Activated T-helper 17 cell treated with anti-CD3 and anti-CD28 coated beads, Interleukin-2, amount 50 U/mL, for 72 hours (primary cell): ENCODE measurements around the gene HDAC4. TPM values are rescaled to one million over a fixed set of nuclear protein-coding genes. Genes with fewer than 3 reads are reported as not detected.

ENCODE experiments used
- ATAC-seq: fragments of 150-1000 bp; cut with Tn5 transposase; replicated peaks from 2 replicates; pipeline ENCODE4 v1.10.0; 2021; ENCODE audit warnings: mild to moderate bottlenecking, moderate library complexity
- H3K27ac Mint-ChIP-seq: one replicate; pipeline ENCODE4 v1.8.0; 2022; ENCODE audit warnings: mixed read lengths
- H3K27me3 Mint-ChIP-seq: one replicate; pipeline ENCODE4 v1.8.0; 2022; ENCODE audit warnings: mixed read lengths
- H3K36me3 Mint-ChIP-seq: one replicate; pipeline ENCODE4 v1.8.0; 2022; ENCODE audit warnings: low read depth, mild to moderate bottlenecking, mixed read lengths
- H3K4me1 Mint-ChIP-seq: one replicate; pipeline ENCODE4 v1.8.0; 2022; ENCODE audit warnings: mixed read lengths
- H3K4me3 Mint-ChIP-seq: one replicate; pipeline ENCODE4 v1.8.0; 2022; ENCODE audit warnings: mild to moderate bottlenecking, mixed read lengths
- H3K9me3 Mint-ChIP-seq: one replicate; pipeline ENCODE4 v1.8.0; 2022; ENCODE audit warnings: mixed read lengths
- total RNA-seq, 2 donors: library from RNA; stranded (reverse); gene quantifications; one replicate each; pipeline ENCODE4 v1.2.3, GENCODE V29; 2022

HDAC4 gene
- total RNA-seq, 2 donors from 2014 or later = 34.3 to 52.9 TPM

- no peaks in the 10 kb centered on the region for H3K9me3 Mint-ChIP-seq
- H3K36me3 Mint-ChIP-seq = peaks cover 50% of the 10 kb centered on the region
- no peaks in the 10 kb centered on the region for H3K27me3 Mint-ChIP-seq
- no peaks in the 10 kb centered on the region for H3K4me1 Mint-ChIP-seq
- H3K4me3 Mint-ChIP-seq = no peak overlapping the region
- H3K27ac Mint-ChIP-seq = no peak overlapping the region
- no peak for ATAC-seq
Measured at GRCh38 chr2:239193925-239194677, 206.7 kb downstream of the HDAC4 start.

DNA sequence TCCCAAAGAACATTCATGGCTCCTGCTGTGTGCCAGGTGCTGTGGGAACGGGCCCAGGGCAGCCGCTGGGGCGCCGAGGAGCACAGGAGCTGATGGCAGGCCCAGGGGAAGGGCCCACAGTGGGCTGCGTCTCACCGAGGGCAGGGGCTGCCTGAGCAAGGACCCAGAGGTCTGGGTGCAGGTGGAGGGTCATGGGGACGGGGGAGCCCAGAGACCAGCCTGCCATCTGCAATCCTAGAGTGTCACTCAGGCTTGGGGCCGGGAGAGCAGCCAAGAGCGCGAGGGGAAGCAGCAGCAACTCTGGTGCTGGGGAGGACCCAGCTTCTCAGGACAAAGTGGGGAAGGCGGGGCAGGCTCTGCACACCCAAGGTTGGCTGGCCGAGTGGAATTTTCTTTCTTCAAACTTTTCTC, 207.4 kb downstream of the HDAC4 start:
- Mint-ChIP-seq H3K4me1 (no peaks in the 10 kb centered on the region), H3K4me3 (no peak overlapping the region), H3K27me3 (no peaks in the 10 kb centered on the region), H3K9me3 (no peaks in the 10 kb centered on the region), H3K27ac (no peak overlapping the region), H3K36me3 (peaks cover 47% of the 10 kb centered on the region)
- no peak for ATAC-seq

GRCh38 chr2:239192975-239193374, 207.8 kb downstream of the HDAC4 start:
- no peaks in the 10 kb centered on the region for H3K27me3 Mint-ChIP-seq
- no peak overlapping the region for H3K27ac Mint-ChIP-seq
- no peaks in the 10 kb centered on the region for H3K9me3 Mint-ChIP-seq
- H3K4me1 Mint-ChIP-seq = no peaks in the 10 kb centered on the region
- H3K36me3 Mint-ChIP-seq = peaks cover 47% of the 10 kb centered on the region
- no peak for ATAC-seq
- no peak overlapping the region for H3K4me3 Mint-ChIP-seq

DNA sequence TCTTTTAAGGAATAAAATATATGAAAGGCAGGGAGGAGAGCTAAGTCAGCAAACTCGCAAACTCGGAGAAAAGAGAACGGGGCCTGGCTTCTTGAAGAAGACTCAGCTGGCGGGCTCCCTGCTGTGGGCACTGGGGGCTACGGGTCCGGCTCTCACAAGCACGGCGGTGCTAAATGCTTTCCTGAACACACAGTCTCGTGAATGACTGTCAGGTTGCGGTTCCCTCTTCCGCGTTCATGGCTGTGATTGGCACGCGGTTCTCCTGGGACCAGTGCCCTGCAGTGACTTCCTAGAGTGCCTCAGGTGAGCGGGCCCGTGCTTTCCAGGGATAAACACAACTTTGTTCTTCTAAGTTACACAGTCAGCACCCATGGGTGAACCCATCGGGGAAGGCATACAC, 208.4 kb downstream of the HDAC4 start:
- no peak for ATAC-seq
- Mint-ChIP-seq H3K36me3 (peaks cover 44% of the 10 kb centered on the region), H3K27me3 (no peaks in the 10 kb centered on the region)

DNA sequence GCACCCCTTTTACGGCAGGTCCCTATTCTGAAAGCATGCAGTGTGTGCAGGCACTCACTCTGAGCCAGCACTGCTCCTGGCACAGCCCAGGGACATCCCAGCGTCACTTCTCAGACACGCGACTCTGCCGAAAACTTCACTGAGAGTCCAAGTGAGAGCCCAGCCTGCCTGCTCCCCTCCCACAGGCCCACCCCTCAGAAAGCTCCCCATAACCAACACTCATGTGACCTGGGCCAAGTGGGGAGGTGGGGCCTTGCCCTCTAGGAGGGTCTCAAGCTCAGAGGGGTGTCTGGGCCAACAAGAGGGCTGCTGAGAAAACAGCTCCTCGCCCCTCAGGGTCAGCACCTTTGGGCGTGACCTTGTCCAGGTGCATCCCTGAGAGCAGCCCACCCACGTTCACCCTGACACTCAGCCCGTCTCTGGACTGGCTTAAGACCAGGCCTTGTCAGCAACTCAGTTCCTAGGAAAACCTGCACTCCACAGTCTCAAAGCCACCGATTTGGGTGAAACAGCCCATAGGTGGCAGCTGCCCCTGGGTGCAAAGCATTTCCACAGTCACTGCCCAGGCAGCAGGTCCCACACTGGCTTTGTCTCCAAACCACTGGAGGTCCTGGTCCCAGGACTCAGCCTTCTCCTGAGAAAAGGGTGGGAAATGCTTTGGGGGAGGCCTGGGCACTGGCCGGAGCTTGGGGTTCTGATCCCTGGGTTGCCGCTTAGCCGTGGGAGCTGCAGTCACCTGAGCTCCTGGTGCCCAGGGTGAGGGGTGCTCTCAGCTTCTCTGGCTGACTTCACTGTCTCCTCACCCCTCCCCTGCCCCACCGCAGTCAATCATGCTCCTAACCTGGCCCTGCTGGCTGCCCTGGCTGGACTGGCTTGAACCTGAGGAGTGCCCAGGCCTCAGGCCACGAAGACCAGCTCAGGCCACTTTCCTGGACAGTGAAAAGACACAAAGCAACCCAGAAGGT, 209.6 kb downstream of the HDAC4 start:
- Mint-ChIP-seq H3K27ac (peak overlapping the region; percentile 28), H3K36me3 (peaks cover 41% of the 10 kb centered on the region), H3K4me1 (no peaks in the 10 kb centered on the region), H3K9me3 (no peaks in the 10 kb centered on the region), H3K4me3 (no peak overlapping the region), H3K27me3 (no peaks in the 10 kb centered on the region)
- ATAC-seq = no peak

More for the DNA sequence above, 208.4 kb downstream of the HDAC4 start:
- no peaks in the 10 kb centered on the region for H3K4me1 Mint-ChIP-seq
- no peak overlapping the region for H3K27ac Mint-ChIP-seq
- H3K4me3 Mint-ChIP-seq = no peak overlapping the region
- H3K9me3 Mint-ChIP-seq = no peaks in the 10 kb centered on the region

- no peak overlapping the region for H3K4me3 Mint-ChIP-seq
- H3K36me3 Mint-ChIP-seq = peaks cover 42% of the 10 kb centered on the region
- no peaks in the 10 kb centered on the region for H3K9me3 Mint-ChIP-seq
- H3K27ac Mint-ChIP-seq = no peak overlapping the region
- no peaks in the 10 kb centered on the region for H3K4me1 Mint-ChIP-seq
- no peaks in the 10 kb centered on the region for H3K27me3 Mint-ChIP-seq
- ATAC-seq = no peak
Measured at GRCh38 chr2:239190361-239190760, 210.5 kb downstream of the HDAC4 start.

DNA sequence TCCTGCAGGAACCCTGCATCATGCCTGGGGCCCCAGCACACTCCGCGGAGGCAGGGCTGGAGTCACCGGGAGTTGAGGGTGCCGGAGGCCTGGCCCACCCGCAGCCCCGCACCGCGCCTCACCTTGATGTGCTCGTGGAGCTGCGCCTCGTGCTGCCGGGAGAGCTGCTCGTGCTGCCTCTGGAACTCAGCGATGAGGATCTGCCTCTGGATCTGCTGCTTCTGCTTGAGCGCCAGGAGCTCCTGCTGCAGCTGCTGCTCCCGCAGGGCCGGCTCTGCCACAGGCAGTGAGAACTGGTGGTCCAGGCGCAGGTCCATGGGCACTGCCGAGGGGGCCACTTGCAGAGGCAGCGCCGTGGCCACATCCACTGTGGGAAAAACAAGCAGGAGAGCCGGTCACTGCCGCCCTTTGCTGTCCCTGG, 211.1 kb downstream of the HDAC4 start:
- H3K27me3 Mint-ChIP-seq = no peaks in the 10 kb centered on the region
- no peak overlapping the region for H3K4me3 Mint-ChIP-seq

GRCh38 chr2:239188536-239188935, 212.3 kb downstream of the HDAC4 start:
- Mint-ChIP-seq H3K4me3 (no peak overlapping the region), H3K27ac (no peak overlapping the region), H3K4me1 (peaks cover 4% of the 10 kb centered on the region), H3K36me3 (peaks cover 48% of the 10 kb centered on the region), H3K9me3 (no peaks in the 10 kb centered on the region), H3K27me3 (no peaks in the 10 kb centered on the region)
- no peak for ATAC-seq

More for the DNA sequence above, 211.1 kb downstream of the HDAC4 start:
- no peak for ATAC-seq
- H3K4me1 Mint-ChIP-seq = no peaks in the 10 kb centered on the region
- no peak overlapping the region for H3K27ac Mint-ChIP-seq
- no peaks in the 10 kb centered on the region for H3K9me3 Mint-ChIP-seq
- peaks cover 42% of the 10 kb centered on the region for H3K36me3 Mint-ChIP-seq

GRCh38 chr2:239187464-239188253, 213.2 kb downstream of the HDAC4 start:
- no peaks in the 10 kb centered on the region for H3K9me3 Mint-ChIP-seq
- no peak overlapping the region for H3K27ac Mint-ChIP-seq
- peaks cover 55% of the 10 kb centered on the region for H3K36me3 Mint-ChIP-seq
- H3K4me1 Mint-ChIP-seq = peaks cover 12% of the 10 kb centered on the region
- H3K27me3 Mint-ChIP-seq = no peaks in the 10 kb centered on the region
- ATAC-seq = no peak
- no peak overlapping the region for H3K4me3 Mint-ChIP-seq

DNA sequence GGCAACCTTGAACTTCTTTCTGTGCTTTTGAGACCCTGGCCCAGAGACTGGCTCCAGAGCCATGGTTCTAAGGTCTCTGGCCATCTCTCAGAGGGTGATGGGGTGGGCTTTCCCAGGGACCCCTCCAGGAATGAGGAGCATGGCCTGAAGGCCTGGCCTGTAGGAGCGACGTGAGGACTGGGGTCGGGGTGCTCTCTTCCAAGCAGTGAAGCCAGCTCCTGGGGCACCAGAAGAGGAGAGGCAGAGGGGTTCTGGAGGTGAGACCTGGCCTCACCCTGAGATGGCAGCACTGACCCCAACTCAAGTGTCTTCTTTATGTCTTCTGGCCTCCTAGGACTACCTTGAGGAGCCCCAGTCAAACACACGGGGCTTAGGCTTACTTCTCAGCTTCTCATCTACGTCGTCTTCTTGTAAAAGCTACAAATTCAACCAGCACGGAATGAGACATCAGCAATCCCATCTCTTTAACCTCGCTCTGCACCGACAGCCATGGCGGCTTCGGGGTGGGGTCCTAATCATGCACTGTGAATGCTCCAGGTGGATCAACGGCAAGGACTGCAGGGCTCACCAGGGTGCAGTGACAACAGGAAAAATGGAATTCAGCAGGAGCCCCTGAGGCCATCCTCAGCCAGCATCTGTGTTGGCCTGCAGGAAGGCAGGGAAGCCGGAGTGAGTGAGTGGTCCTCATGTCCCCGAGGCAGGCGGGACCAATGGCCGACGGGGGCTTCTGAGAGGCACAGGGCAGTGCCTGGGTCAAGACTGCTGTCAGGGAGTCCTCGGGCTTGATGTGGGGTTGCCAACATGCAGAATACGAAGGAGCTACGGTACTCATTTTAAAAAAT, 214.1 kb downstream of the HDAC4 start:
- no peaks in the 10 kb centered on the region for H3K9me3 Mint-ChIP-seq
- no peak overlapping the region for H3K4me3 Mint-ChIP-seq
- H3K4me1 Mint-ChIP-seq = peaks cover 12% of the 10 kb centered on the region
- peaks cover 60% of the 10 kb centered on the region for H3K36me3 Mint-ChIP-seq
- no peak overlapping the region for H3K27ac Mint-ChIP-seq
- no peak for ATAC-seq
- H3K27me3 Mint-ChIP-seq = no peaks in the 10 kb centered on the region

DNA sequence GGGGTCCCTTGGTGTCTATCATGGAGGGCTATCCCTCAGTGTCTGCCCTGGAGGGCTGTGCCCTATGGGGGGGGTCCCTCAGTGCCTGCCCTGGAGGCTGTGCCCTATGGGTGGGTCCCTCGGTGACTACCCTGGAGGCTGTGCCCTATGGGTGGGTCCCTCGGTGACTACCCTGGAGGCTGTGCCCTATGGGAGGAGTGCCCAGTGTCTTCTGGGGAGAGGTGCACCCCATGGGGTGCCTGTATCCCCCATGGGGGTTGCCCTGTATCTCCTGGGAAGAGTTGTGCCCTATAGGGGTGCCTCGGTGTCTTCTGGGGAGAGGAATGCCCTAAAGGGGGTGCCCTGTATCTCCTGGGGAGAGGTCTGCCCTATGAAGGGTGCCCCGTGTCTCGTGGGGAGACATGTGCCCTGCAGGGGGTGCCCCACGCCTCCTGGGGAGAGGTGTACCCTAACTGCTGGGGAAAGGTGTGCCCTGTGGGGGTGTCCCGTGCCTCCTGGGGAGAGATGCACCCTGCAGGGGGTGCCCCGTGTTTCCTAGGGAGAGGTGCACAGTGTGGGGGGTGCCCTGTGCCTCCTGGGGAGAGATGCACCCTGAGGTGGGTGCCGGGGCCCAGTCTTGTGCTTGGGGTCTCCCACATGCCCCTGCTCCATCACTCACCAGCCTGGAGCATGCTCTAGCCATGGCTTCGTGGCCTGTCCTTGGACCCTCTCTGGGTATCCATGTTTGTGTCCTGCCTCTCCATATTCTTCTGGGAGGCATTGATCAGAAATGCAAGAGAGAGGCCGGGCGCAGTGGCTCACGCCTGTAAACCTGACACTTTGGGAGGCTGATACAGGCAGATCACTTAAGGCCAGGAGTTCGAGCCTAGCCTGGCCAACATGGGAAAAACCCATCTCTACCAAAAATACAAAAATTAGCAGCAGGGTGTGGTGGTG, 215.6 kb downstream of the HDAC4 start:
- Mint-ChIP-seq H3K9me3 (no peaks in the 10 kb centered on the region), H3K4me1 (peaks cover 12% of the 10 kb centered on the region), H3K36me3 (peaks cover 62% of the 10 kb centered on the region), H3K27me3 (no peaks in the 10 kb centered on the region), H3K27ac (no peak overlapping the region), H3K4me3 (no peak overlapping the region)
- no peak for ATAC-seq

DNA sequence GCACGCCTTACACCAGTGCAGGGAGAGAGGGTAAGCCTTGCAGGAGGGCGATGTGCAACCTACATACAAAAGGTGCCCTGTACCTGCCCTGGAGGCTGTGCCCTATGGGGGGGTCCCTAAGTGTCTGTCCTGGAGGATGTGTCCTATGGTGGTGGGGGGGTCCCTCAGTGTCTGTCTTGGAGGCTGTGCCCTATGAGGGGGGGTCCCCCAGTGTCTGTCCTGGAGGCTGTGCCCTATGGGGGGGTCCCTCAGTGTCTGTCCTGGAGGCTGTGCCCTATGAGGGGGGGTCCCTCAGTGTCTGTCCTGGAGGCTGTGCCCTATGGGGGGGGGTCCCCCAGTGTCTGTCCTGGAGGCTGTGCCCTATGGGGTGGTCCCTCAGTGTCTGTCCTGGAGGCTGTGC, 216.6 kb downstream of the HDAC4 start:
- H3K4me1 Mint-ChIP-seq = peaks cover 12% of the 10 kb centered on the region
- H3K9me3 Mint-ChIP-seq = no peaks in the 10 kb centered on the region
- peak overlapping the region; percentile 33 for H3K27ac Mint-ChIP-seq
- ATAC-seq = no peak
- H3K36me3 Mint-ChIP-seq = peaks cover 58% of the 10 kb centered on the region
- no peaks in the 10 kb centered on the region for H3K27me3 Mint-ChIP-seq
- no peak overlapping the region for H3K4me3 Mint-ChIP-seq
